Measurements from ENCODE around the gene SMIM10. TPM values are rescaled to one million over a fixed set of nuclear protein-coding genes. Genes with fewer than 3 reads are reported as not detected.
"Not testable (repeated sequence)": the region's sequence is repeated elsewhere in the genome, so short reads cannot be mapped to it uniquely, and the experiment has no call there.

Gene SMIM10
- total RNA-seq, result 1 to 10 TPM; 3.7 to 7.4 (median 6.4) TPM
- polyA plus RNA-seq, result 10 to 100 TPM in 1 of 2 donors, 1 to 10 TPM in 1; 6.8 to 15.0 TPM
- long read RNA-seq, donor 1, transcript SMIM10-201 (1 exons, 1,536 nt), result major isoform, 11 of 11 reads
- long read RNA-seq, donor 1, partial matches to known transcripts, result 0 of 11 reads
- long read RNA-seq, donor 1, other reads (novel, unspliced or antisense), result 0 of 11 reads
- long read RNA-seq, donor 2, transcript SMIM10-201 (1 exons, 1,536 nt), result major isoform, 8 of 8 reads
- long read RNA-seq, donor 2, partial matches to known transcripts, result 0 of 8 reads
- long read RNA-seq, donor 2, other reads (novel, unspliced or antisense), result 0 of 8 reads
- long read RNA-seq, donor 3, transcript SMIM10-201 (1 exons, 1,536 nt), result major isoform, 6 of 6 reads
- long read RNA-seq, donor 3, partial matches to known transcripts, result 0 of 6 reads
- long read RNA-seq, donor 3, other reads (novel, unspliced or antisense), result 0 of 6 reads

GRCh38 chrX:134990801-134991481 is at the start of gene SMIM10:
Gene SMIM10 (plus strand): TSS chrX:134990991. CDS start chrX:134991096, 105 bp downstream.
- Histone ChIP-seq H3K27ac (peak within 1 kb of the TSS in 9 of 10 donors; percentile 25 to 70 (median 58)), H3K4me3 (peak within 1 kb of the TSS; percentile 25 to 65 (median 58)), H3K9me3 (no peaks in the 10 kb centered on the region), H3K4me1 (peaks cover 0 to 24% (median 4%) of the 10 kb centered on the region in 9 donors), H3K27me3 (peaks cover 0 to 37% (median 0%) of the 10 kb centered on the region in 7 donors), H3K36me3 (no peaks in the 10 kb centered on the region)
- 3 to 4% methylated on average over 30 to 38 of the region's 45 CpGs for WGBS, 2 donors
- TF ChIP-seq CTCF (IDR thresholded peaks at IDR 0.05), result no peak
- ATAC-seq, result peak; percentile 96 to 100 (median 99)
- DNase-seq, result peak; percentile 79 to 84
- intact Hi-C loops (cut with DNase I), result no loop called here

- intact Hi-C loops (cut with DNase I); H3K4me1 ChIP-seq; DNase-seq; ATAC-seq; H3K4me3 ChIP-seq; H3K27ac ChIP-seq; H3K36me3 ChIP-seq; H3K9me3 ChIP-seq; H3K27me3 ChIP-seq: not testable (repeated sequence)
- 93 to 98% methylated on average over 6 of the region's 6 CpGs for WGBS, 2 donors
Observed at GRCh38 chrX:134946364-134946763, 44.4 kb upstream of the SMIM10 start.

GRCh38 chrX:134948333-134949241 is 42.2 kb upstream of the SMIM10 start:
- 42 to 47% methylated on average over 3 of the region's 3 CpGs for WGBS, 2 donors
- H3K36me3 ChIP-seq, result no peaks in the 10 kb centered on the region
- intact Hi-C loops (cut with DNase I), result no loop called here
- no peaks in the 10 kb centered on the region for H3K9me3 ChIP-seq
- no peaks in the 10 kb centered on the region for H3K27me3 ChIP-seq
- DNase-seq (no peak), ATAC-seq (peak in 1 of 8 donors; percentile 18)
- TF ChIP-seq CTCF (IDR thresholded peaks at IDR 0.05), result no peak
- peaks cover 0 to 4% (median 0%) of the 10 kb centered on the region in 9 donors for H3K4me1 ChIP-seq
- H3K27ac ChIP-seq, result peak overlapping the region in 1 of 10 donors; percentile 15
- H3K4me3 ChIP-seq, result no peak overlapping the region

- ATAC-seq (no peak), DNase-seq (no peak)
- Histone ChIP-seq H3K27me3 (no peaks in the 10 kb centered on the region), H3K27ac (no peak overlapping the region), H3K9me3 (no peaks in the 10 kb centered on the region), H3K4me3 (no peak overlapping the region), H3K4me1 (peaks cover 0 to 4% (median 0%) of the 10 kb centered on the region in 9 donors), H3K36me3 (no peaks in the 10 kb centered on the region)
- intact Hi-C loops (cut with DNase I), result no loop called here
- 38 to 58% methylated on average over 3 of the region's 3 CpGs for WGBS, 2 donors
- no peak for TF ChIP-seq CTCF (IDR thresholded peaks at IDR 0.05)
Observed at GRCh38 chrX:134949271-134949670, 41.5 kb upstream of the SMIM10 start.

Measured in heart right ventricle (tissue), 16 donors.